ENCODE results near the gene CTAG2. TPM values are rescaled to one million over a fixed set of nuclear protein-coding genes. Genes with fewer than 3 reads are reported as not detected.
"Not testable (repeated sequence)": the region's sequence is repeated elsewhere in the genome, so short reads cannot be mapped to it uniquely, and the experiment has no call there.

Gene CTAG2
- total RNA-seq, 2 experiments from 2014 or later: not detected

GRCh38 chrX:154695911-154696675 is 42.7 kb upstream of the CTAG2 start:
- no peaks in the 10 kb centered on the region for H3K36me3 ChIP-seq (ENCODE audit: insufficient read depth, low read length)
- no peak for TF ChIP-seq EZH2phosphoT487 (IDR thresholded peaks at IDR 0.05; ENCODE audit: borderline replicate concordance, low read depth, low read length)
- TF ChIP-seq CTCF (conservative IDR thresholded peaks at IDR 0.05; ENCODE audit: low read length): no peak
- BruUV-seq (replicated peaks): no TSS peak
- no peak for DNase-seq (ENCODE audit: low spot score)
- H3K27ac ChIP-seq (ENCODE audit: low read depth, low read length, poor library complexity, severe bottlenecking): no peak overlapping the region
- intact Hi-C loops (cut with micrococcal nuclease; ENCODE audit: unreplicated experiment): no loop called here
- H3K79me2 ChIP-seq (ENCODE audit: insufficient read depth, low read depth, low read length): no peaks in the 10 kb centered on the region
- CTCF ChIA-PET (ENCODE audit: unreplicated experiment): no interaction called here
- H3K4me3 ChIP-seq (ENCODE audit: low read depth, low read length, poor library complexity, severe bottlenecking): no peak overlapping the region
- no peaks in the 10 kb centered on the region for H3K9me2 ChIP-seq (ENCODE audit: insufficient read depth, low read length)
- no peaks in the 10 kb centered on the region for H3K9me3 ChIP-seq (ENCODE audit: low read length)
- H3K4me1 ChIP-seq (ENCODE audit: insufficient read depth, low read length, poor library complexity, severe bottlenecking): peaks cover 7% of the 10 kb centered on the region
- POLR2A ChIA-PET: interaction anchor here (0.6 to 0.7 kb wide), 2 partner anchors 24 to 647 kb away, joined by 3 to 4 read pairs; no protein-coding TSS in a partner anchor
- H3K4me2 ChIP-seq (ENCODE audit: low read length): no peak overlapping the region
- no peaks in the 10 kb centered on the region for H4K20me1 ChIP-seq (ENCODE audit: insufficient read depth, low read length)
- no peak overlapping the region for H2AFZ ChIP-seq (ENCODE audit: low read length)

DNA sequence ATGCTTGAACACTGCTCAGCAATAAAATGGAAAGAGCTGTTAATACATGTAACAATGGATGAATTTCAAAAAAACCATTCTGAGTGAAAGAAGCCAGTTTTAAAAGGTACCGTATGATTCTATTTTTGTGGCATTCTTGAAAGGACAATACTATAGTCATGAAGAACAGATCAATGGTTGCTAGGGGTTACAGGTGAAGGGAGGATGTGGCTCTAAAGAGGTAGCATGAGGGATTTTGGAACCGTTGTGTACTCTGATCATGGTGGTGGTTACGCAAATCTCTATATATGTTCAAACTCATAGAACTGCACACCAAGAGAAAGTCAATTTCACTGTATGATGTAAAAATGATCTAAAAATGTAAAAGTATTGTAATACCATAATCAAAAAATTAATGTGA is 40.0 kb upstream of the CTAG2 start:
- intact Hi-C loops (cut with micrococcal nuclease; ENCODE audit: unreplicated experiment): no loop called here
- H3K9me3 ChIP-seq (ENCODE audit: low read length): no peaks in the 10 kb centered on the region

DNA sequence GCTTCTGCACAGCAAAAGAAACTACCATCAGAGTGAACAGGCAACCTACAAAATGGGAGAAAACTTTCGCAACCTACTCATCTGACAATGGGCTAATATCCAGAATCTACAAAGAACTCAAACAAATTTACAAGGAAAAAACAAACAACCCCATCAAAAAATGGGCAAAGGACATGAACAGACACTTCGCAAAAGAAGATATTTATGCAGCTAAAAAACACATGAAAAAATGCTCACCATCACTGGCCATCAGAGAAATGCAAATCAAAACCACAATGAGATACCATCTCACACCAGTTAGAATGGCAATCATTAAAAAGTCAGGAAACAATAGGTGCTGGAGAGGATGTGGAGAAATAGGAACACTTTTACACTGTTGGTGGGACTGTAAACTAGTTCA is 37.1 kb upstream of the CTAG2 start:
- H3K4me2 ChIP-seq (ENCODE audit: low read length); DNase-seq (ENCODE audit: low spot score); H3K27ac ChIP-seq (ENCODE audit: low read depth, low read length, poor library complexity, severe bottlenecking); H3K36me3 ChIP-seq (ENCODE audit: insufficient read depth, low read length); H4K20me1 ChIP-seq (ENCODE audit: insufficient read depth, low read length); POLR2A ChIA-PET; H3K9me2 ChIP-seq (ENCODE audit: insufficient read depth, low read length); H3K4me1 ChIP-seq (ENCODE audit: insufficient read depth, low read length, poor library complexity, severe bottlenecking); intact Hi-C loops (cut with micrococcal nuclease; ENCODE audit: unreplicated experiment); H2AFZ ChIP-seq (ENCODE audit: low read length); BruUV-seq (replicated peaks); H3K4me3 ChIP-seq (ENCODE audit: low read depth, low read length, poor library complexity, severe bottlenecking); H3K9me3 ChIP-seq (ENCODE audit: low read length); H3K79me2 ChIP-seq (ENCODE audit: insufficient read depth, low read depth, low read length); CTCF ChIA-PET (ENCODE audit: unreplicated experiment): not testable (repeated sequence)

More for the DNA sequence above, 40.0 kb upstream of the CTAG2 start:
- Histone ChIP-seq H4K20me1 (ENCODE audit: insufficient read depth, low read length) (no peaks in the 10 kb centered on the region), H3K79me2 (ENCODE audit: insufficient read depth, low read depth, low read length) (no peaks in the 10 kb centered on the region), H3K4me3 (ENCODE audit: low read depth, low read length, poor library complexity, severe bottlenecking) (no peak overlapping the region), H3K27ac (ENCODE audit: low read depth, low read length, poor library complexity, severe bottlenecking) (no peak overlapping the region), H3K9me2 (ENCODE audit: insufficient read depth, low read length) (no peaks in the 10 kb centered on the region), H3K4me2 (ENCODE audit: low read length) (no peak overlapping the region), H3K4me1 (ENCODE audit: insufficient read depth, low read length, poor library complexity, severe bottlenecking) (peaks cover 7% of the 10 kb centered on the region), H3K36me3 (ENCODE audit: insufficient read depth, low read length) (no peaks in the 10 kb centered on the region), H2AFZ (ENCODE audit: low read length) (no peak overlapping the region)
- CTCF ChIA-PET (ENCODE audit: unreplicated experiment): no interaction called here
- no peak for DNase-seq (ENCODE audit: low spot score)
- TF ChIP-seq EZH2phosphoT487 (IDR thresholded peaks at IDR 0.05; ENCODE audit: borderline replicate concordance, low read depth, low read length) (no peak), CTCF (conservative IDR thresholded peaks at IDR 0.05; ENCODE audit: low read length) (no peak)
- POLR2A ChIA-PET: no interaction called here
- BruUV-seq (replicated peaks): no TSS peak

GRCh38 chrX:154672084-154672483 is 18.7 kb upstream of the CTAG2 start:
- DNase-seq (ENCODE audit: low spot score); H3K9me2 ChIP-seq (ENCODE audit: insufficient read depth, low read length); H3K4me1 ChIP-seq (ENCODE audit: insufficient read depth, low read length, poor library complexity, severe bottlenecking); H3K4me2 ChIP-seq (ENCODE audit: low read length); H3K9me3 ChIP-seq (ENCODE audit: low read length); H2AFZ ChIP-seq (ENCODE audit: low read length); H3K36me3 ChIP-seq (ENCODE audit: insufficient read depth, low read length); BruUV-seq (replicated peaks); H3K79me2 ChIP-seq (ENCODE audit: insufficient read depth, low read depth, low read length); H4K20me1 ChIP-seq (ENCODE audit: insufficient read depth, low read length); intact Hi-C loops (cut with micrococcal nuclease; ENCODE audit: unreplicated experiment); CTCF ChIA-PET (ENCODE audit: unreplicated experiment); H3K27ac ChIP-seq (ENCODE audit: low read depth, low read length, poor library complexity, severe bottlenecking); H3K4me3 ChIP-seq (ENCODE audit: low read depth, low read length, poor library complexity, severe bottlenecking): not testable (repeated sequence)
- POLR2A ChIA-PET: interaction anchor here (0.6 kb wide), 2 partner anchors 24 to 67 kb away, joined by 3 read pairs; no protein-coding TSS in a partner anchor

- H3K9me2 ChIP-seq (ENCODE audit: insufficient read depth, low read length); H4K20me1 ChIP-seq (ENCODE audit: insufficient read depth, low read length); H3K79me2 ChIP-seq (ENCODE audit: insufficient read depth, low read depth, low read length); H3K4me1 ChIP-seq (ENCODE audit: insufficient read depth, low read length, poor library complexity, severe bottlenecking); H3K9me3 ChIP-seq (ENCODE audit: low read length); intact Hi-C loops (cut with micrococcal nuclease; ENCODE audit: unreplicated experiment); BruUV-seq (replicated peaks); CTCF ChIA-PET (ENCODE audit: unreplicated experiment); H3K27ac ChIP-seq (ENCODE audit: low read depth, low read length, poor library complexity, severe bottlenecking); H3K4me2 ChIP-seq (ENCODE audit: low read length); DNase-seq (ENCODE audit: low spot score); H3K4me3 ChIP-seq (ENCODE audit: low read depth, low read length, poor library complexity, severe bottlenecking); POLR2A ChIA-PET; H3K36me3 ChIP-seq (ENCODE audit: insufficient read depth, low read length); H2AFZ ChIP-seq (ENCODE audit: low read length): not testable (repeated sequence)
These were observed 17.5 kb upstream of the CTAG2 start for GRCh38 chrX:154670848-154671247.
